Fibroblast of the conjunctiva (primary cell): ENCODE data around the gene RPIA.
"Not testable (repeated sequence)": the region's sequence is repeated elsewhere in the genome, so short reads cannot be mapped to it uniquely, and the experiment has no call there.

Source experiments
- DNase-seq: peaks from one replicate; pipeline ENCODE4 v3.0.0-alpha.2; 2010; ENCODE audit warnings: low read depth

The RPIA gene

GRCh38 chr2:88773233-88774028 is 82.0 kb downstream of the RPIA start:
- not testable (repeated sequence) for DNase-seq

DNA sequence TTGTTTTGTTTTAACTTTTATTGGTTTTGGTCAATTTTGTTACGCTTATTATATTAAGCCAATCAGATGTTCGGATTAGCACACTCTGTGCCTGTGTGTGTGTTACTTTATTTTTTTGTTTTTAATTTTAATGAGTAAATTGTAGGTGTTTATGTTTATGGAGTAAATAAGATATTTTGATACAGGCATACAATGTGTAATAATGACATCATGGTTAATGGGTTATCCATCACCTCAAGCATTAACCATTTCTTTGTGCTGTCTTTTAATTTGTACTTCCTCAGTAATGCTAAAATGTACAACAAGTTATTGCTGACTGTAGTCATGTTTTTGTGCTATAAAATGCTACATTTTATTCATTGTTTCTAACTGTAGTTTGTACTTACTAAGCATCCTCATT is 97.7 kb downstream of the RPIA start:
- DNase-seq, result not testable (repeated sequence)

DNA sequence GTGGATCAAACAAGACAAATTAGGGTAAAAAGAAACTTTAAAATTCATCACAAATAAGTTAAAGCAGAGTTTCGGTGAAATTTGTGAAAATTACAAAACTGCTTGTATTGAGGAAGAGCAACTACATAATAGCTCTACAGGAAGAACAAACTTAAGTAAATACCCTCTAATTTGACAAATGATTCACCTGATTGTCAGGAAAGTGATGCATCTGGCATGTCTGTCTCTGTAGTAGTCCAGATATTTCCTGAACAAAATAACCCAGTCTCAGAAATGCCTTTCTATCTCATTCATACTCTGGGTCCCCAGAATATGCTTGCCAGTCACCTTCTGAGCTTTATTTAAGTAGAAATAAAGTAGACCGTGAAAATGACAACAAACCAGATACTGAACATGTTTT is 104.5 kb downstream of the RPIA start:
- DNase-seq, result not testable (repeated sequence)

- DNase-seq, result not testable (repeated sequence)
Observed at GRCh38 chr2:88796523-88796922, 105.0 kb downstream of the RPIA start.

- DNase-seq, result not testable (repeated sequence)
Observed at GRCh38 chr2:88797164-88797563, 105.7 kb downstream of the RPIA start.
